Hematopoietic multipotent progenitor cell treated with erythropoietin and hydrocortisone succinate and interleukin-3 and kit ligand, for 4 days (in vitro differentiated cells): ENCODE measurements around the gene PLCD4.
A peak's percentile ranks its signal among the peaks of the same experiment; 100 is the strongest.

Experiments used
- DNase-seq: peaks from one replicate; pipeline ENCODE4 v3.0.0-alpha.2; 2015

Gene PLCD4

DNA sequence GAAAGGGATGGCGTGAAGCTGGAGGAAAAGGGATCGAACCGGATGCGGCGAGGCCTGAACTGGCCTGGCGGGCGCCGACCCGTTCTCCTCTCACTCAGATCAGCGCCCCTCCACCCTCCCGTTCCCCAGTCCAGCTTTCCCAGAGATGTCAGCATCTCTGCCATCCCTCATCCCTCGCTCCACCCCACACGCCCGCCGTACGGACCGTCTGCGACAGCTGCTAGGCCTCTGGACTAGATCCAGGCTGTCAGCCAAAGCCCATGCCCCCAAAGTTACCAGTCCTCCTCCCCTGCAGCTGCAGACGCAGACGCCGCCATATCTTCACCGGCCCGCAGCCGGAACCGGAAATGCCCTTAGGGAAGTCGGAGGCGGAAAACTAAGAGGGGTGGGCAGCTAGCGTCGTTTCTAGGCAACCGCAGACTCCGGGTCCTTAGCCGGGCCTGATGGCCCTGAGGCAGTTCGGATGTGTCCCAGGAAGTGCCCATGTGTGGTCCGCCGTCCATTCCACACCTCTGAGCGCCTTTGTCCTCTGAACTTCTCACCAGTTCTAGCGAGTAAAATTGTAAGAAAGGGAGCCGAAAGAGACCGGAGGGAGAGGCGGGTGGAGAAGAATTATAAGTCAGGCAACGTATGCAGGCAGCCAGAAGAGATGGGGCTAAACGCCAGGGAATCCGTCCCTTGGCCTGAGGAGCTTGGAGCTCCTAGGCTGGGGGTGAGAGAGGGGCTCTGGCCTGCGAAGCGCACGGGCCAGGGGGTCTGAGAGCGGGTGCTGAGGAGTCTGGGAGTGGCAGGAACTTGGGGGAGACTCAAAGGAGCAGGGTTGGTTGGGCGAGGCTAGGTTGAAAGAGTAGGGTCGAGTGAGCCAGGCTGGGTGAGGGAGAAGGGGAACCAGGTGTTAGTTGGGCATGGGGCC is 64.2 kb downstream of the PLCD4 start, which contains the start of the genes RNF25 and STK36:
Gene RNF25, minus strand, starts transcription at position 349 of the 913 bp plus-strand sequence. Its CDS starts 32 bp downstream, at position 317.
Gene STK36, plus strand, starts transcription at position 433 of the 913 bp plus-strand sequence. CDS start 744 bp downstream, outside the sequence.
- peak; percentile 96 for DNase-seq

DNA sequence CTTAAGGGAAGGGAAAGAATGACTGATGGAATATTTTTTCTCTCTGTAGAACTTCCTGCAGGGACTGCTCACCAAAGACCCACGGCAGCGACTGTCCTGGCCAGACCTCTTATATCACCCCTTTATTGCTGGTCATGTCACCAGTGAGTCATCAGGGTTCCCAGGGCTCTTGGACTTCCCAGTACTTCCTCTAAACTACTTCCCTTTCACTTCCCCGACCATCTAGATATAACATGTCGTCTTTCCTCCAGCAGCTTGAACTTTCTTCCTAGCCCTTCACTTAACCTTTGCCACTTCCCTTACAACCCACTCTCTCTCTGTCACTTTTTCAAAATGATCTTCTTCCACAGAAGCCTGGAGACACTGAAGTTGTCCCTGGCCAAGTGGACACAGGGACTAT is 71.4 kb downstream of the PLCD4 start:
- no peak for DNase-seq

DNA sequence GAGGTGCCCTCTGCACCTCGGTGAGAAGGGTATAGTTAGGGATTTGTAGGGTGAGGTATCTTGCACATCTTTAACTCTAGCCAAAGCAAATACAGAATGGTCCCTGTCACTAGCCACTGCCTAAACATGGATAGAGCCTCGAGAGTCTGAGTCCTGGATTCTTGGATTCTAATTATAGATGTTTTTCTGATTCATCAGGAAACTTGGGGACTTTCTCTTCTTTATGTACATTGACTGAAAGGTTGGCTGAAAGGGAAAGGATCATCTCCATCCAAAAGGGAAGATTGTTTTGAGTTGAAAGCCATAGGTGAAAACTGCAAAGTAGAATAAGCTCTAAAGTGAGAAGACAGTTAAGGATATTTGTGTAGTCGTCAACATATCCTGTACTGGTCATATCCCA is 72.4 kb downstream of the PLCD4 start:
- no peak for DNase-seq
